A549 treated with AZD9567 at 1 μM for 4 hours (cell line): ENCODE measurements around the gene RBL2. TPM values are rescaled to one million over a fixed set of nuclear protein-coding genes. Genes with fewer than 3 reads are reported as not detected.

Source experiments
- total RNA-seq: library from RNA; stranded (reverse); fragments of 200-300 nt; extraction: Qiagen RNA extraction; gene quantifications from 5 replicates; pipeline ENCODE4 v1.2.3, GENCODE V29; 2022; ENCODE audit not compliant: insufficient read depth

The RBL2 gene, protein sequence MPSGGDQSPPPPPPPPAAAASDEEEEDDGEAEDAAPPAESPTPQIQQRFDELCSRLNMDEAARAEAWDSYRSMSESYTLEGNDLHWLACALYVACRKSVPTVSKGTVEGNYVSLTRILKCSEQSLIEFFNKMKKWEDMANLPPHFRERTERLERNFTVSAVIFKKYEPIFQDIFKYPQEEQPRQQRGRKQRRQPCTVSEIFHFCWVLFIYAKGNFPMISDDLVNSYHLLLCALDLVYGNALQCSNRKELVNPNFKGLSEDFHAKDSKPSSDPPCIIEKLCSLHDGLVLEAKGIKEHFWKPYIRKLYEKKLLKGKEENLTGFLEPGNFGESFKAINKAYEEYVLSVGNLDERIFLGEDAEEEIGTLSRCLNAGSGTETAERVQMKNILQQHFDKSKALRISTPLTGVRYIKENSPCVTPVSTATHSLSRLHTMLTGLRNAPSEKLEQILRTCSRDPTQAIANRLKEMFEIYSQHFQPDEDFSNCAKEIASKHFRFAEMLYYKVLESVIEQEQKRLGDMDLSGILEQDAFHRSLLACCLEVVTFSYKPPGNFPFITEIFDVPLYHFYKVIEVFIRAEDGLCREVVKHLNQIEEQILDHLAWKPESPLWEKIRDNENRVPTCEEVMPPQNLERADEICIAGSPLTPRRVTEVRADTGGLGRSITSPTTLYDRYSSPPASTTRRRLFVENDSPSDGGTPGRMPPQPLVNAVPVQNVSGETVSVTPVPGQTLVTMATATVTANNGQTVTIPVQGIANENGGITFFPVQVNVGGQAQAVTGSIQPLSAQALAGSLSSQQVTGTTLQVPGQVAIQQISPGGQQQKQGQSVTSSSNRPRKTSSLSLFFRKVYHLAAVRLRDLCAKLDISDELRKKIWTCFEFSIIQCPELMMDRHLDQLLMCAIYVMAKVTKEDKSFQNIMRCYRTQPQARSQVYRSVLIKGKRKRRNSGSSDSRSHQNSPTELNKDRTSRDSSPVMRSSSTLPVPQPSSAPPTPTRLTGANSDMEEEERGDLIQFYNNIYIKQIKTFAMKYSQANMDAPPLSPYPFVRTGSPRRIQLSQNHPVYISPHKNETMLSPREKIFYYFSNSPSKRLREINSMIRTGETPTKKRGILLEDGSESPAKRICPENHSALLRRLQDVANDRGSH
- 8.5 to 17.0 TPM (median 13.0 TPM) in 5 replicates for total RNA-seq

DNA sequence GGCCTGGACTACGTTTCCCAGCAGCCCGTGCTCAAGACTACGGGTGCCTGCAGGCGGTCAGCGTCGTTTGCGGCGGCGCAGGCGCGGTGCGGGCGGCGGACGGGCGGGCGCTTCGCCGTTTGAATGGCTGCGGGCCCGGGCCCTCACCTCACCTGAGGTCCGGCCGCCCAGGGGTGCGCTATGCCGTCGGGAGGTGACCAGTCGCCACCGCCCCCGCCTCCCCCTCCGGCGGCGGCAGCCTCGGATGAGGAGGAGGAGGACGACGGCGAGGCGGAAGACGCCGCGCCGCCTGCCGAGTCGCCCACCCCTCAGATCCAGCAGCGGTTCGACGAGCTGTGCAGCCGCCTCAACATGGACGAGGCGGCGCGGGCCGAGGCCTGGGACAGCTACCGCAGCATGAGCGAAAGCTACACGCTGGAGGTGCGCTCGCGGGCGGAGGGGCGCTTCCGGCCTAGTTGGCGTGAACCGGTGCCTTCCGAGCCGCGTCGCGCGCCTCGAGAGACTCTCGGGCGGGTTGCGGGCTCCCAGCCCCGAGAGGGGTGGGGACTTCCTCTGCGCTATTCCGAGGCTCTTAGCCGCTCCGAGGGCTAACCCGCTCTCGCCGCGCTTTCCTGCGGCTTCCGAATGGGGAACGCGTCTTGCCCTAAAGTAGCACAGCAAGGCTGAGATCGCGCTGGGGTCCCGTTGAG lies at the start of gene RBL2:
TSS of gene RBL2 (plus strand) at position 95 of the 689 bp plus-strand sequence. CDS start at position 181, 86 bp downstream.

DNA sequence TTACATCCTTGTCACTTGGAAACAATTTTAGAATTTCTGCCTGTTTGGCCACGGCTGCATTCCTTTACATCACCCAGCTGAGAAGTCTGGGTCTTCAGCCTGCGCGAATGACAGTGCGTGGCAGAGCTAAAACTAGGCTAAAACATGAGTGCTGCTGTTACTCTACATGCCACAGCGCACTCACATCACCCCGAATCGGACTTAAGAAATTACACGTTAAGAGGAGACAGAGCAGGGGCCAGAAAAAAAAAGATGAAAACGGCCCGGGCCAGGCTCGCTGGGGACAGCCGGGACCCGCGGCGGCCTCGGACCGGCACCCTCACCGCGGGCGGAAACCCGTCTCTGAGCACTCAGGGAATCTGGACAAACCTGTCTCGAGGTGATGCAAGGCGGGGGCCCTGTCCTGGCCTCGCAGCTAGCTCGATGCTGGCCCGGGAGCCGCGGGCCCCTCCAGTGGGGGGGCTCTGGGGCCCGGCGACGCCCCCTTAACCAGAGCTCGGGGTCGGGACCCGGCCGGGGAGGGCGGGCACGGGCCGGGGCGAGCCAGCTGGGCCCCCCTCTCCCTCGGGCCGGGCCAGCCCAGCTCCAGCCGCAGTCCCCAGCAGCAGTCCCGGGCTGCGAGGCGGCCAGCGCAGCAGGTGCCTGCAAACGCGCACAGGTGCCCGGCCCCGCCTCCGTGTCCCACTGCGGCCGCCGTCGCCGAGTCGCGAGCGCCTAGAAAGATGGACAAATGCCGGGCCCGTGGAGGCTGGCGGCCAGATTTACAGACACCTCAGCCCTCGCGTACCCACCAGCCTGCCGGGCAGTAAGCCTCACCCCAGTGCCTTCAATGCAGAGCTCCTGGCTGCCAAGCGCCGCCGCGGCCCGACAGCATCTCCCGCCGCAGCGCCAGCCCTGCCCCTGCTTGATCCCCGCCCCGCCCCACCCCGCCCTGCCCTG lies 68.3 kb downstream of the RBL2 start, which contains the start of gene AKTIP:
TSS of gene AKTIP (minus strand) at position 879 of the 939 bp plus-strand sequence. CDS start 2,950 bp downstream, outside the sequence.

Other genes starting within 250 kb of the RBL2 start
- gene AKTIP, start 68.7 kb downstream of the RBL2 start, total RNA-seq = 23.7 to 35.3 TPM (median 27.6 TPM) in 5 replicates